22Rv1 (cell line): ENCODE results near the gene CFAP20.

Experiments used
- CTCF ChIP-seq: fragments of 450-650 bp; IDR thresholded peaks from 2 replicates; pipeline ENCODE4 v1.5.1; 2017; ENCODE audit warnings: mild to moderate bottlenecking
- ZFX ChIP-seq: fragments of 450-650 bp; IDR thresholded peaks from 2 replicates; pipeline ENCODE4 v1.6.1; 2017; ENCODE audit warnings: antibody characterized with exemption, borderline replicate concordance

GRCh38 chr16:58110571-58111301, 18.4 kb downstream of the CFAP20 start:
- TF ChIP-seq CTCF, result no peak
- TF ChIP-seq ZFX, result no peak
